K562 (cell line): ENCODE data around the gene SNRPB. TPM values are rescaled to one million over a fixed set of nuclear protein-coding genes. Genes with fewer than 3 reads are reported as not detected.
"Not testable (repeated sequence)": the region's sequence is repeated elsewhere in the genome, so short reads cannot be mapped to it uniquely, and the experiment has no call there.

ENCODE experiments used
- ATAC-seq: fragments of 200-7000 bp; cut with Tn5 transposase; 3 replicates; pipeline ENCODE4 v1.9.1; 2020; ENCODE audit warnings: moderate library complexity
- BruUV-seq: library from RNA; stranded (reverse); fragments of 400-500 nt; replicated peaks from 2 replicates; lab custom pipeline; 2021; lab: Mats Ljungman, UMichigan
- CTCF ChIA-PET: fragments of 300-600 bp; formaldehyde crosslinking; extraction: SDS; loops from one replicate; lab custom pipeline; 2021; ENCODE audit warnings: low intra/inter-chr PET ratio; lab: Yijun Ruan, JAX
- POLR2A ChIA-PET: fragments of 300-600, 350-650 bp; sonication (Branson Sonifier 250); formaldehyde crosslinking; extraction: SDS; loops from one replicate; lab custom pipeline; 2021; ENCODE audit warnings: antibody characterized with exemption, inconsistent platforms; lab: Yijun Ruan, JAX
- DNase-seq, 4 experiments: peaks; one replicate each; pipeline versions ENCODE4 v3.0.0 to v3.0.0-alpha.2; 2011 to 2018; ENCODE audit warnings: low spot score in 3 of 4, mixed read lengths in 3 of 4; ENCODE audit errors: extremely low read depth in 1 of 4
- FAIRE-seq: peaks from 2 replicates; lab custom pipeline; 2011; peaks lifted over from hg19 to GRCh38; lab: Jason Lieb, UNC
- H2AFZ ChIP-seq: 2 replicates; pipeline ENCODE4 v1.6.0; 2011; ENCODE audit warnings: low read depth, low read length, control low read depth, inconsistent platforms
- H3K27ac ChIP-seq: fragments of 200-600 bp; 3 replicates; pipeline ENCODE4 v1.8.0; 2011; ENCODE audit warnings: low read depth, mild to moderate bottlenecking, control low read depth, inconsistent platforms, low read length, moderate library complexity, mixed read lengths; ENCODE audit errors: extremely low read depth
- H3K27me3 ChIP-seq, 2 experiments: fragments of 300-600 bp in 1 of 2; 2 replicates in 1 of 2; 3 replicates in 1 of 2; pipeline versions ENCODE4 v1.6.0 to v1.8.0; 2011; ENCODE audit warnings: inconsistent platforms in 2 of 2, low read length in 2 of 2, mild to moderate bottlenecking in 1 of 2, mixed read lengths in 1 of 2, moderate library complexity in 1 of 2; ENCODE audit not compliant: control insufficient read depth in 2 of 2, insufficient read depth in 2 of 2
- H3K36me3 ChIP-seq: fragments of 300-600 bp; 3 replicates; pipeline ENCODE4 v1.8.0; 2011; ENCODE audit warnings: mild to moderate bottlenecking, low read length, inconsistent platforms; ENCODE audit not compliant: control insufficient read depth, insufficient read depth
- H3K4me1 ChIP-seq, 2 experiments: fragments of 200-600 bp in 1 of 2; replicated peaks in 1 of 2; 2 replicates in 1 of 2; 3 replicates in 1 of 2; pipeline versions ENCODE4 v1.5.1 to v1.8.0; 2011; ENCODE audit warnings: inconsistent platforms in 2 of 2, low read length in 2 of 2, mild to moderate bottlenecking in 1 of 2, mixed read lengths in 1 of 2, moderate library complexity in 1 of 2; ENCODE audit not compliant: control insufficient read depth in 2 of 2, insufficient read depth in 2 of 2
- H3K4me2 ChIP-seq: 2 replicates; pipeline ENCODE4 v1.6.1; 2011; ENCODE audit warnings: low read length, control low read depth, inconsistent platforms, mixed read lengths; ENCODE audit not compliant: insufficient read depth
- H3K4me3 ChIP-seq: fragments of 200-600 bp; sonication (generic), shearing (Covaris generic); 2 replicates; pipeline ENCODE4 v1.5.1; 2016; ENCODE audit warnings: control low read depth, inconsistent platforms
- H3K79me2 ChIP-seq: fragments of 200-600 bp; 3 replicates; pipeline ENCODE4 v1.8.0; 2011; ENCODE audit warnings: low read length, inconsistent platforms; ENCODE audit not compliant: control insufficient read depth, insufficient read depth
- H3K9ac ChIP-seq, 2 experiments: 2 replicates each; pipeline versions ENCODE4 v1.6.0 to v1.6.1; 2011; ENCODE audit warnings: low read depth in 2 of 2, low read length in 2 of 2, control low read depth in 1 of 2, inconsistent platforms in 1 of 2, mild to moderate bottlenecking in 1 of 2, mixed read lengths in 1 of 2; ENCODE audit not compliant: insufficient read depth in 1 of 2
- H3K9me1 ChIP-seq: one replicate; pipeline ENCODE4 v1.6.0; 2011; ENCODE audit warnings: inconsistent platforms, mild to moderate bottlenecking, low read length, moderate library complexity; ENCODE audit not compliant: control insufficient read depth, insufficient read depth
- H3K9me3 ChIP-seq: replicated peaks from 2 replicates; pipeline ENCODE4 v1.5.1; 2011; ENCODE audit warnings: low read depth, low read length, inconsistent platforms; ENCODE audit not compliant: control insufficient read depth, insufficient read depth
- H4K20me1 ChIP-seq: replicated peaks from 2 replicates; pipeline ENCODE4 v1.6.1; 2011; ENCODE audit warnings: low read length, inconsistent platforms, mixed read lengths; ENCODE audit not compliant: control insufficient read depth, insufficient read depth
- SPI1 ChIP-seq: IDR thresholded peaks from 2 replicates; pipeline ENCODE4 v1.6.1; 2011; ENCODE audit warnings: low read depth, low read length, control low read depth, borderline replicate concordance
- ZNF507 ChIP-seq: conservative IDR thresholded peaks from 2 replicates; pipeline ENCODE4 v1.6.1; 2017; ENCODE audit warnings: missing genetic modification characterization, missing compliant biosample characterization
- WGBS: fragments of 100-300 bp; shearing (Covaris generic); methylation state at CpG from one replicate; pipeline ENCODE4 v1.1.6; 2016; ENCODE audit warnings: low coverage, mixed read lengths; ENCODE audit not compliant: insufficient coverage; ENCODE audit errors: missing lambda C conversion rate; 5-methylcytosine and 5-hydroxymethylcytosine counted together
- in situ Hi-C: fragments of 300-500 bp; cut with MboI; formaldehyde crosslinking; loops from 4 replicates; pipeline ENCODE4 v1.15.0; 2018; ENCODE audit warnings: inconsistent platforms, mixed read lengths
- intact Hi-C: fragments of 100-400 bp; cut with micrococcal nuclease; formaldehyde crosslinking; loops from 2 replicates; pipeline ENCODE4 v1.14.2; 2022
- polyA plus RNA-seq, 8 experiments: library from polyadenylated mRNA; depleted of rRNA in 4 of 8; stranded (reverse) in 5 of 8; unstranded in 3 of 8; fragments of >200 nt; fragmentation: Nextera tagmentation in 2 of 8; fragmentation: Illumina TruSeq in 1 of 8; extraction: Ambion mirVana in 2 of 8; extraction: Trizol in 1 of 8; gene quantifications; 2 replicates each; pipeline versions ENCODE4 v1.2.1 to v1.2.3, GENCODE V29; 2011 to 2014; ENCODE audit warnings: inconsistent platforms in 1 of 8, missing spikeins in 1 of 8
- total RNA-seq, 7 experiments: library from RNA; depleted of rRNA in 6 of 7; stranded (reverse); fragments of >200 nt in 6 of 7; fragmentation: Illumina TruSeq in 2 of 7; extraction: Trizol in 2 of 7; gene quantifications; 2 replicates each; pipeline versions ENCODE4 v1.2.1 to v1.2.3, GENCODE V29; 2011 to 2021; ENCODE audit warnings: low replicate concordance in 1 of 7

The SNRPB gene
- total and polyA plus RNA-seq, 9 of the 15 experiments (the other 6 are each of a cell fraction or from before 2014, with no cell fraction given), result 13.1 to 615 (median 266) TPM

DNA sequence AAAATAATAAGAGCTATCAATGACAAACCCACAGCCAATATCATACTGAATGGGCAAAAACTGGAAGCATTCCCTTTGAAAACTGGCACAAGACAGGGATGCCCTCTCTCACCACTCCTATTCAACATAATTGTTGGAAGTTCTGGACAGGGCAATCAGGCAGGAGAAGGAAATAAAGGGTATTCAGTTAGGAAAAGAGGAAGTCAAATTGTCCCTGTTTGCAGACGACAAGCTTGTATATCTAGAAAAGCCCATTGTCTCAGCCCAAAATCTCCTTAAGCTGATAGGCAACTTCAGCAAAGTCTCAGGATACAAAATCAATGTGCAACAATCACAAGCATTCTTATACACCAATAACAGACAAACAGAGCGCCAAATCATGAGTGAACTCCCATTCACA lies 34.2 kb upstream of the SNRPB start:
- H2AFZ ChIP-seq, DNase-seq, FAIRE-seq, in situ Hi-C loops, H3K9ac ChIP-seq, intact Hi-C loops, ATAC-seq, H3K4me2 ChIP-seq, H3K4me3 ChIP-seq, H3K27me3 ChIP-seq, H4K20me1 ChIP-seq, H3K9me3 ChIP-seq, H3K9me1 ChIP-seq, CTCF ChIA-PET, H3K27ac ChIP-seq: not testable (repeated sequence)
- Histone ChIP-seq H3K4me1 (peaks cover 5 to 16% of the 10 kb centered on the region in 2 experiments; a peak in 4 of 5 replicates), H3K79me2 (peaks cover 19% of the 10 kb centered on the region), H3K36me3 (peaks cover 10% of the 10 kb centered on the region; the same call in 1 of the 3 replicates)
- peak; percentile 55; the same call in 1 of the 2 replicates for TF ChIP-seq SPI1
- 14% methylated on average over 2 of the region's 2 CpGs for WGBS
- POLR2A ChIA-PET, result interaction anchor here (1.2 kb wide), 1 partner anchor 191 kb away, joined by 4 read pairs; no protein-coding TSS in a partner anchor
- BruUV-seq, result TSS peak; percentile 5

DNA sequence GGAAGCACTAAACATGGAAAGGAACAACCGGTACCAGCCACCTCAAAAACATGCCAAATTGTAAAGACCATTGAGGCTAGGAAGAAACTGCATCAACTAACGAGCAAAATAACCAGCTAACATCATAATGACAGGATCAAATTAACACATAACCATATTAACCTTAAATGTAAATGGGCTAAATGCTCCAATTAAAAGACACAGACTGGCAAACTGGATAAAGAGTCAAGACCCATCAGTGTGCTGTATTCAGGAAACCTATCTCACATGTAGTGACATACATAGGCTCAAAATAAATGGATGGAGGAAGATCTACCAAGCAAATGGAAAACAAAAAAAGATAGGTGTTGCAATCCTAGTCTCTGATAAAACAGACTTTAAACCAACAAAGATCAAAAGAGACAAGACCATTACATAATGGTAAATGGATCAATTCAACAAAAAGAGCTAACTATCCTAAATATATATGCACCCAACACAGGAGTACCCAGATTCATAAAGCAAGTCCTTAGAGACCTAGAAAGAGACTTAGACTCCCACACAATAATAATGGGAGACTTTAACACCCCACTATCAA lies 32.3 kb upstream of the SNRPB start:
- H3K9ac ChIP-seq, BruUV-seq, DNase-seq, intact Hi-C loops, FAIRE-seq, H2AFZ ChIP-seq, POLR2A ChIA-PET, H3K27me3 ChIP-seq, H3K4me2 ChIP-seq, H3K4me1 ChIP-seq, H3K4me3 ChIP-seq, H3K9me3 ChIP-seq, H4K20me1 ChIP-seq, CTCF ChIA-PET, H3K27ac ChIP-seq, in situ Hi-C loops, ATAC-seq, H3K79me2 ChIP-seq: not testable (repeated sequence)
- 71% methylated on average over 2 of the region's 2 CpGs for WGBS
- H3K36me3 ChIP-seq, result peaks cover 20% of the 10 kb centered on the region; the same call in 1 of the 3 replicates
- peak; percentile 88 for TF ChIP-seq ZNF507 (tag)
- TF ChIP-seq, all 486 proteins: peak for 1; not testable (repeated sequence) for 485
- not testable (repeated sequence) for H3K9me1 ChIP-seq
